ENCODE results near the gene GPX2.

The GPX2 gene

GRCh38 chr14:64927031-64927430 lies 15.5 kb downstream of the GPX2 start:
- H3K27me3 ChIP-seq (ENCODE audit: insufficient read depth, poor library complexity, severe bottlenecking), result no peaks in the 10 kb centered on the region
- no peak overlapping the region for H3K4me3 ChIP-seq (replicated peaks; ENCODE audit: insufficient read depth, low read length)
- H3K27ac ChIP-seq (replicated peaks), result no peak overlapping the region
- no peak for TF ChIP-seq POLR2AphosphoS5 (IDR thresholded peaks at IDR 0.05; ENCODE audit: low read depth)
- TF ChIP-seq GABPA (IDR thresholded peaks at IDR 0.05; ENCODE audit: low read depth), result no peak
- TF ChIP-seq SPI1 (IDR thresholded peaks at IDR 0.05; ENCODE audit: borderline replicate concordance, low read depth), result no peak
- no peak for TF ChIP-seq REST (IDR thresholded peaks at IDR 0.05; ENCODE audit: insufficient replicate concordance, low read depth)
- no peak for TF ChIP-seq CTCF (IDR thresholded peaks at IDR 0.05; ENCODE audit: insufficient read depth, low read length)
- no peak for DNase-seq (ENCODE audit: low read depth in 1 of 2, low spot score in 1 of 2)

- H3K27me3 ChIP-seq (ENCODE audit: insufficient read depth, poor library complexity, severe bottlenecking), result no peaks in the 10 kb centered on the region
- TF ChIP-seq CTCF (IDR thresholded peaks at IDR 0.05; ENCODE audit: insufficient read depth, low read length) (no peak), SPI1 (IDR thresholded peaks at IDR 0.05; ENCODE audit: borderline replicate concordance, low read depth) (no peak), GABPA (IDR thresholded peaks at IDR 0.05; ENCODE audit: low read depth) (no peak), REST (IDR thresholded peaks at IDR 0.05; ENCODE audit: insufficient replicate concordance, low read depth) (no peak), POLR2AphosphoS5 (IDR thresholded peaks at IDR 0.05; ENCODE audit: low read depth) (no peak)
- H3K4me3 ChIP-seq (replicated peaks; ENCODE audit: insufficient read depth, low read length), result no peak overlapping the region
- no peak overlapping the region for H3K27ac ChIP-seq (replicated peaks)
- DNase-seq (ENCODE audit: low read depth in 1 of 2, low spot score in 1 of 2), result no peak
Observed at GRCh38 chr14:64926398-64926995, 16.0 kb downstream of the GPX2 start.

- no peak for DNase-seq (ENCODE audit: low read depth in 1 of 2, low spot score in 1 of 2)
- Histone ChIP-seq H3K4me3 (replicated peaks; ENCODE audit: insufficient read depth, low read length) (no peak overlapping the region), H3K27me3 (ENCODE audit: insufficient read depth, poor library complexity, severe bottlenecking) (no peaks in the 10 kb centered on the region), H3K27ac (replicated peaks) (no peak overlapping the region)
- no peak for TF ChIP-seq GABPA (IDR thresholded peaks at IDR 0.05; ENCODE audit: low read depth)
- no peak for TF ChIP-seq POLR2AphosphoS5 (IDR thresholded peaks at IDR 0.05; ENCODE audit: low read depth)
- no peak for TF ChIP-seq REST (IDR thresholded peaks at IDR 0.05; ENCODE audit: insufficient replicate concordance, low read depth)
- no peak for TF ChIP-seq CTCF (IDR thresholded peaks at IDR 0.05; ENCODE audit: insufficient read depth, low read length)
Observed at GRCh38 chr14:64923015-64923414, 19.5 kb downstream of the GPX2 start.

Data from HL-60 (cell line).